SH-SY5Y (cell line): Measurements from ENCODE around the gene TOR2A.

Source experiments
- GATA2 ChIP-seq: IDR thresholded peaks from 2 replicates; pipeline ENCODE4 v1.6.1; 2011; ENCODE audit warnings: mild to moderate bottlenecking, low read depth, low read length
- GATA3 ChIP-seq: IDR thresholded peaks from 2 replicates; pipeline ENCODE4 v1.6.1; 2011; ENCODE audit warnings: low read depth, mild to moderate bottlenecking, low read length, moderate library complexity

- TF ChIP-seq GATA3 (no peak), GATA2 (no peak)
These were observed 6.3 kb downstream of the TOR2A start for GRCh38 chr9:127728808-127729207.
